SU-DHL-6 (cell line): ENCODE results near the gene CACNA1G.

Source experiments
- CTCF ChIP-seq: fragments of 200-600 bp; sonication (generic); IDR thresholded peaks from one replicate; pipeline ENCODE4 v1.5.1; 2017; ENCODE audit warnings: antibody characterized with exemption, mild to moderate bottlenecking, low read length, moderate library complexity; ENCODE audit not compliant: insufficient read depth, poor library complexity, severe bottlenecking
- EZH2phosphoT487 ChIP-seq: fragments of 200-600 bp; sonication (generic), shearing (Covaris generic); conservative IDR thresholded peaks from 2 replicates; pipeline ENCODE4 v1.6.1; 2018; ENCODE audit warnings: mild to moderate bottlenecking, antibody characterized with exemption, low read length, moderate library complexity, mixed read lengths

GRCh38 chr17:50663812-50664374 lies 103.4 kb downstream of the CACNA1G start:
- TF ChIP-seq CTCF: no peak
- TF ChIP-seq EZH2phosphoT487: no peak
